ENCODE results near the gene HSD17B4. TPM values are rescaled to one million over a fixed set of nuclear protein-coding genes. Genes with fewer than 3 reads are reported as not detected.
"Not testable (repeated sequence)": the region's sequence is repeated elsewhere in the genome, so short reads cannot be mapped to it uniquely, and the experiment has no call there.

Gene HSD17B4
- total RNA-seq, 4 donors from 2014 or later, result 71.6 to 90.6 (median 86.2) TPM

- no peak for DNase-seq (ENCODE audit: extremely low spot score)
- no peaks in the 10 kb centered on the region for H3K9me3 ChIP-seq
- no peak overlapping the region for H3K27ac ChIP-seq (replicated peaks in 1 of 4)
- intact Hi-C loops (cut with DNase I), result no loop called here
- H3K4me3 ChIP-seq, result no peak overlapping the region
- TF ChIP-seq POLR2AphosphoS5 (IDR thresholded peaks at IDR 0.05) (no peak), POLR2A (IDR thresholded peaks at IDR 0.05; ENCODE audit: low read depth) (no peak), CTCF (IDR thresholded peaks at IDR 0.05) (no peak), EP300 (IDR thresholded peaks at IDR 0.05) (no peak)
- H3K36me3 ChIP-seq, result no peaks in the 10 kb centered on the region
- H3K4me1 ChIP-seq, result peaks cover 0 to 20% (median 12%) of the 10 kb centered on the region in 4 donors
- 83% methylated on average over 3 of the region's 3 CpGs for WGBS
- no peaks in the 10 kb centered on the region for H3K27me3 ChIP-seq
Measured at GRCh38 chr5:119420169-119420568, 32.1 kb upstream of the HSD17B4 start.

- no peak overlapping the region for H3K4me3 ChIP-seq
- intact Hi-C loops (cut with DNase I), result no loop called here
- H3K9me3 ChIP-seq, result no peaks in the 10 kb centered on the region
- no peaks in the 10 kb centered on the region for H3K27me3 ChIP-seq
- H3K4me1 ChIP-seq, result peaks cover 0 to 32% (median 10%) of the 10 kb centered on the region in 4 donors
- H3K27ac ChIP-seq (replicated peaks in 1 of 4), result no peak overlapping the region
- 100% methylated on average over 3 of the region's 3 CpGs for WGBS
- H3K36me3 ChIP-seq, result no peaks in the 10 kb centered on the region
- TF ChIP-seq POLR2A (IDR thresholded peaks at IDR 0.05; ENCODE audit: low read depth), result no peak
- TF ChIP-seq POLR2AphosphoS5 (IDR thresholded peaks at IDR 0.05), result no peak
- TF ChIP-seq EP300 (IDR thresholded peaks at IDR 0.05), result no peak
- TF ChIP-seq CTCF (IDR thresholded peaks at IDR 0.05), result no peak
- no peak for DNase-seq (ENCODE audit: extremely low spot score)
Measured at GRCh38 chr5:119426057-119426456, 26.2 kb upstream of the HSD17B4 start.

- Histone ChIP-seq H3K36me3 (no peaks in the 10 kb centered on the region), H3K27me3 (no peaks in the 10 kb centered on the region), H3K4me1 (peaks cover 0 to 32% (median 10%) of the 10 kb centered on the region in 4 donors), H3K9me3 (no peaks in the 10 kb centered on the region), H3K4me3 (no peak overlapping the region), H3K27ac (replicated peaks in 1 of 4) (peak overlapping the region in 2 of 4 donors; percentile 17 to 53)
- intact Hi-C loops (cut with DNase I), result no loop called here
- TF ChIP-seq POLR2AphosphoS5 (IDR thresholded peaks at IDR 0.05), result peak in 1 of 2 donors; percentile 53
- TF ChIP-seq EP300 (IDR thresholded peaks at IDR 0.05), result peak; percentile 37
- TF ChIP-seq CTCF (IDR thresholded peaks at IDR 0.05), result no peak
- TF ChIP-seq POLR2A (IDR thresholded peaks at IDR 0.05; ENCODE audit: low read depth), result no peak
- DNase-seq (ENCODE audit: extremely low spot score), result no peak
- 11% methylated on average over 2 of the region's 2 CpGs for WGBS
Measured at GRCh38 chr5:119427060-119427459, 25.2 kb upstream of the HSD17B4 start.

- intact Hi-C loops (cut with DNase I); H3K4me3 ChIP-seq; H3K27me3 ChIP-seq; H3K9me3 ChIP-seq; DNase-seq (ENCODE audit: extremely low spot score); H3K36me3 ChIP-seq: not testable (repeated sequence)
- Histone ChIP-seq H3K4me1 (peaks cover 0 to 28% (median 10%) of the 10 kb centered on the region in 4 donors), H3K27ac (replicated peaks in 1 of 4) (peak overlapping the region in 2 of 4 donors; percentile 17 to 53)
- 53% methylated on average over 4 of the region's 4 CpGs for WGBS
Measured at GRCh38 chr5:119427596-119427995, 24.7 kb upstream of the HSD17B4 start.

GRCh38 chr5:119428166-119428565 lies 24.1 kb upstream of the HSD17B4 start:
- H3K4me3 ChIP-seq; H3K36me3 ChIP-seq; H3K9me3 ChIP-seq; DNase-seq (ENCODE audit: extremely low spot score); H3K27me3 ChIP-seq; intact Hi-C loops (cut with DNase I): not testable (repeated sequence)
- H3K27ac ChIP-seq (replicated peaks in 1 of 4), result peak overlapping the region in 1 of 4 donors; percentile 53
- WGBS, result 88% methylated on average over 1 of the region's 1 CpG
- H3K4me1 ChIP-seq, result peaks cover 0 to 23% (median 10%) of the 10 kb centered on the region in 4 donors

GRCh38 chr5:119428574-119428973 lies 23.7 kb upstream of the HSD17B4 start:
- peaks cover 0 to 23% (median 10%) of the 10 kb centered on the region in 4 donors for H3K4me1 ChIP-seq
- H3K27me3 ChIP-seq; H3K36me3 ChIP-seq; intact Hi-C loops (cut with DNase I); H3K27ac ChIP-seq (replicated peaks in 1 of 4); H3K9me3 ChIP-seq; DNase-seq (ENCODE audit: extremely low spot score); H3K4me3 ChIP-seq: not testable (repeated sequence)
- 78% methylated on average over 3 of the region's 3 CpGs for WGBS

- 93% methylated on average over 10 of the region's 10 CpGs for WGBS
- intact Hi-C loops (cut with DNase I), result not testable (repeated sequence)
Measured at GRCh38 chr5:119432674-119433237, 19.5 kb upstream of the HSD17B4 start.

More at GRCh38 chr5:119432674-119433237, 19.5 kb upstream of the HSD17B4 start:
- not testable (repeated sequence) for H3K27me3 ChIP-seq; H3K27ac ChIP-seq (replicated peaks in 1 of 4); H3K36me3 ChIP-seq; H3K4me3 ChIP-seq; H3K9me3 ChIP-seq; DNase-seq (ENCODE audit: extremely low spot score); H3K4me1 ChIP-seq

Data from esophagus muscularis mucosa (tissue), 4 donors.